Body of pancreas (tissue), 4 donors: Measurements from ENCODE around the gene ZFHX3. TPM values are rescaled to one million over a fixed set of nuclear protein-coding genes. Genes with fewer than 3 reads are reported as not detected.

Experiments
- ATAC-seq: fragments of 150-250 bp; one replicate; pipeline ENCODE4 v1.9.1; 2016
- DNase-seq, 4 donors: peaks; one replicate each; pipeline ENCODE4 v3.0.0-alpha.2; 2019
- H3K27ac ChIP-seq, 4 donors: fragments of 200-600 bp; sonication (generic); 1 replicate in 3 of 4; 2 replicates in 1 of 4; pipeline versions ENCODE4 v1.5.1 to v1.6.1; 2016 to 2019; ENCODE audit warnings: mild to moderate bottlenecking in 1 of 4, mixed read lengths in 1 of 4, moderate library complexity in 1 of 4
- H3K27me3 ChIP-seq, 2 donors: fragments of 200-600 bp; sonication (generic); one replicate each; pipeline ENCODE4 v1.6.0; 2016; ENCODE audit warnings: mild to moderate bottlenecking in 1 of 2
- H3K36me3 ChIP-seq, 2 donors: fragments of 200-600 bp; sonication (generic); replicated peaks in 1 of 2; 2 replicates each; pipeline ENCODE4 v1.5.1; 2016; ENCODE audit warnings: low read depth in 2 of 2; ENCODE audit not compliant: insufficient read depth in 1 of 2
- H3K4me1 ChIP-seq: fragments of 200-600 bp; sonication (generic); one replicate; pipeline ENCODE4 v1.6.0; 2016
- H3K4me3 ChIP-seq, 2 donors: fragments of 200-600 bp; sonication (generic); 1 replicate in 1 of 2; 2 replicates in 1 of 2; pipeline ENCODE4 v1.5.1; 2016 to 2019
- H3K9me3 ChIP-seq, 3 donors: fragments of 200-600 bp; sonication (generic); 1 replicate in 2 of 3; 2 replicates in 1 of 3; pipeline ENCODE4 v1.5.1; 2016
- POLR2A ChIP-seq, 3 donors: fragments of 450-650 bp; IDR thresholded peaks; one replicate each; pipeline ENCODE4 v1.6.1; 2016; ENCODE audit warnings: antibody characterized with exemption in 3 of 3, mild to moderate bottlenecking in 2 of 3
- WGBS, 2 donors: methylation state at CpG; one replicate each; pipeline ENCODE4 v1.1.5; 2017; 5-methylcytosine and 5-hydroxymethylcytosine counted together
- intact Hi-C: fragments of 100-400 bp; cut with DNase I; formaldehyde crosslinking; loops from one replicate; pipeline ENCODE4 v1.15.1; 2023
- total RNA-seq, 2 donors: library from RNA; depleted of rRNA; stranded (reverse); fragments of >200 nt; gene quantifications; one replicate each; pipeline ENCODE4 v1.1.0, GENCODE V29; 2016
- TF ChIP-seq, protein P1 (sequence below), 7 experiments: fragments of 450-650 bp in 4 of 7; fragments of 200-600 bp in 3 of 7; sonication (generic) in 3 of 7; IDR thresholded peaks; one replicate each; pipeline ENCODE4 v1.5.1; 2016 to 2019; ENCODE audit warnings: antibody characterized with exemption in 7 of 7

The ZFHX3 gene
- total RNA-seq, 2 donors from 2014 or later: 22.4 to 24.6 TPM

DNA sequence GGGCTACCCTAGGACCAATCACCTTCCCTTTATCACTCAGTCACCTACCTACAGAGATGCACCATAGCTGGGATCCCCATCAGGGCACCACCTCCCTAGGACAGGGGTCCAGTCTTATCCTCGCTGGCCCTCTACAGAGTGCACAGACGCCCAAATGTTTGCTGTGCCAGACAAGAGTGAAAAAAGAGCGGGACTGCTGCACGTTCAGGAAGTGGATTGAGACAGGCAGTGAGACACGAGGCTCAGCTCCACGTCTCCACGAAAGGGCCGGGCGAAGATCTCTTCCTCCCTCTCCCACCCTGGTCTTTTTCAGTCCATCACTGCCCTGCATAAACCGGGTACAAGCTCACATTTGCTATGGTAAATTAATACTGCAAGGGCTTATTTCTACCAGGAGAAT, 95.5 kb downstream of the ZFHX3 start:
- TF ChIP-seq, protein P1, sequence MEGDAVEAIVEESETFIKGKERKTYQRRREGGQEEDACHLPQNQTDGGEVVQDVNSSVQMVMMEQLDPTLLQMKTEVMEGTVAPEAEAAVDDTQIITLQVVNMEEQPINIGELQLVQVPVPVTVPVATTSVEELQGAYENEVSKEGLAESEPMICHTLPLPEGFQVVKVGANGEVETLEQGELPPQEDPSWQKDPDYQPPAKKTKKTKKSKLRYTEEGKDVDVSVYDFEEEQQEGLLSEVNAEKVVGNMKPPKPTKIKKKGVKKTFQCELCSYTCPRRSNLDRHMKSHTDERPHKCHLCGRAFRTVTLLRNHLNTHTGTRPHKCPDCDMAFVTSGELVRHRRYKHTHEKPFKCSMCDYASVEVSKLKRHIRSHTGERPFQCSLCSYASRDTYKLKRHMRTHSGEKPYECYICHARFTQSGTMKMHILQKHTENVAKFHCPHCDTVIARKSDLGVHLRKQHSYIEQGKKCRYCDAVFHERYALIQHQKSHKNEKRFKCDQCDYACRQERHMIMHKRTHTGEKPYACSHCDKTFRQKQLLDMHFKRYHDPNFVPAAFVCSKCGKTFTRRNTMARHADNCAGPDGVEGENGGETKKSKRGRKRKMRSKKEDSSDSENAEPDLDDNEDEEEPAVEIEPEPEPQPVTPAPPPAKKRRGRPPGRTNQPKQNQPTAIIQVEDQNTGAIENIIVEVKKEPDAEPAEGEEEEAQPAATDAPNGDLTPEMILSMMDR (IDR thresholded peaks at IDR 0.05): no peak
- no peak for TF ChIP-seq POLR2A (IDR thresholded peaks at IDR 0.05)
- no peak for ATAC-seq
- intact Hi-C loops: no loop called here
- no peak overlapping the region for H3K4me3 ChIP-seq
- no peaks in the 10 kb centered on the region for H3K27me3 ChIP-seq
- 87 to 93% methylated on average over 10 of the region's 10 CpGs for WGBS, 2 donors
- H3K36me3 ChIP-seq: peaks cover 0 to 7% of the 10 kb centered on the region in 2 donors
- H3K9me3 ChIP-seq: no peaks in the 10 kb centered on the region
- peaks cover 18% of the 10 kb centered on the region for H3K4me1 ChIP-seq
- no peak overlapping the region for H3K27ac ChIP-seq
- DNase-seq: no peak

DNA sequence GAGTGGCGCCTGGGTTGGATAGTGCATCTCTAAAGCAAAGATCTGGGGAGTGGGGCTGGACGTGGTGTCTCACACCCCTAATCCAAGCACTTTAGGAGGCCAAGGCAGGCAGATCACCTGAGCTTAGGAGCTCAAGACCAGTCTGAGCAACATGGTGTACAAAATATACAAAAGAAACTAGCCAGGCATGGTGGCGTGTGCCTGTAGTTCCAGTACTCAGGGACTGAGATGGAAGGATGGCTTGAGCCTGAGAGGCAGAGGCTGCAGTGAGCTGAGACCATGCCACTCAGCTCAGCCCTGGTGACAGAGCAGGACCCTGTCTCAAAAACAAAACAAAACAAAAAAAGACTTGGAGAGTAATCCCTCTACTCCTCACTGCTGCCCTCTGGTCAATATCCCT, 96.0 kb downstream of the ZFHX3 start:
- H3K4me3 ChIP-seq: no peak overlapping the region
- ATAC-seq (no peak), DNase-seq (no peak)
- 92 to 93% methylated on average over 3 of the region's 3 CpGs for WGBS, 2 donors
- no peak overlapping the region for H3K27ac ChIP-seq
- peaks cover 0 to 7% of the 10 kb centered on the region in 2 donors for H3K36me3 ChIP-seq
- intact Hi-C loops: no loop called here
- no peaks in the 10 kb centered on the region for H3K9me3 ChIP-seq
- peaks cover 23% of the 10 kb centered on the region for H3K4me1 ChIP-seq
- TF ChIP-seq, protein P1 (IDR thresholded peaks at IDR 0.05): no peak
- TF ChIP-seq POLR2A (IDR thresholded peaks at IDR 0.05): no peak
- H3K27me3 ChIP-seq: no peaks in the 10 kb centered on the region

DNA sequence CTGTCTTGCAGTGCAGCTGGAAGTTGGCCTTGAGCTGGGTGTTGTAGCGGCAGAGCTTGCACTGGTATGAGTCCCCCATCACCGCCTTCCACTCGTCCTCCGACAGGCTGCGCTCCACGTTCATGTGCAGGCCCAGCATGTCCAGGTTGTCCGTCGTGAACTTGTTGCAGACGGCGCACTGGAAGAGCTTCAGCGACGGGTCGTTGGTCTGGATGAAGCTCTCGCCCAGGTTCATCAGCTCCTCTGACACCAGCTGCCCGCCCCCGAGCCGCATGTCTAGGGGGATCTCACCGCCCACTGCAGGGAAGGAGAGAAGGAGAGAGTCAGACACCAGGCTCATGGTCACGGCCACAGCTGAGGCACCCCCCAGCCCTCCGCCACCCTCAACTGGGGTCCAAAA, 97.3 kb downstream of the ZFHX3 start:
- intact Hi-C loops: no loop called here
- TF ChIP-seq POLR2A (IDR thresholded peaks at IDR 0.05): no peak
- TF ChIP-seq, protein P1 (IDR thresholded peaks at IDR 0.05): no peak
- no peaks in the 10 kb centered on the region for H3K9me3 ChIP-seq
- no peak for DNase-seq
- no peak overlapping the region for H3K27ac ChIP-seq
- H3K4me1 ChIP-seq: peaks cover 35% of the 10 kb centered on the region
- WGBS, 2 donors: 96 to 97% methylated on average over 18 of the region's 20 CpGs
- H3K4me3 ChIP-seq: no peak overlapping the region
- no peak for ATAC-seq
- H3K36me3 ChIP-seq: peaks cover 0 to 7% of the 10 kb centered on the region in 2 donors
- H3K27me3 ChIP-seq: no peaks in the 10 kb centered on the region

DNA sequence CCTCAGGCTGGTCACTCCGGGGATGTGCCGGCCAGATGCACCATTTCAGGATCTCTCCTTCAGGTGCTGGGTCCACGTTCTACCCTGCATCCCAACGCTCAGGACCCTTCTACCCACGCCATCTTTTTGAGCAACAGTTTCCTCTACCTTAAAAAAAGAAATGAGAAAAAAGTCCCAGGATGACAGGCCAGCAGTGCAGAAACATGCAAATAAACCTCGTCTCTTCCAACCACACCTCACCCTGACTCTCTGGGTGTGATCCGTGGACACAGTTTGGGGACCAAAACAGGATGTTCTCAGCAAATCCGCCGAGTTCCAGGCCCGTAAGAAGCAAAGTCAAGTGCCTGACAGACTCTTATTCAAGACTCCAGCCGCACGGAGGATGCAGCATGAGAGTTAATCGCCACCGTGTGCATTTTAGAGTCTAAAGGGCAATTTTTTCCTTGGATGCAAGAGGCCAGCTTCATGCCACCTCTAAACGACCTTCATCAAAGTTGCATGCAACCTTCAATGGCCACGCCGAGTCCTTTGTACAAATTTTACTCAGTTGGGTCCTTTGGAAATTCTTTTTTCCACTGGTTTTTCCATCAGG, 99.6 kb downstream of the ZFHX3 start:
- TF ChIP-seq, protein P1 (IDR thresholded peaks at IDR 0.05): no peak
- no peak for TF ChIP-seq POLR2A (IDR thresholded peaks at IDR 0.05)

More for the DNA sequence above, 99.6 kb downstream of the ZFHX3 start:
- Histone ChIP-seq H3K36me3 (peaks cover 0 to 7% of the 10 kb centered on the region in 2 donors), H3K4me1 (peaks cover 55% of the 10 kb centered on the region), H3K27ac (peak overlapping the region; percentile 59 to 79 (median 78)), H3K27me3 (no peaks in the 10 kb centered on the region), H3K4me3 (no peak overlapping the region), H3K9me3 (no peaks in the 10 kb centered on the region)
- WGBS, 2 donors: 90 to 95% methylated on average over 15 to 17 of the region's 17 CpGs
- ATAC-seq (no peak), DNase-seq (no peak)
- intact Hi-C loops: no loop called here
